Muscle of back (tissue), 11 donors: Measurements from ENCODE around the gene WBP1. TPM values are rescaled to one million over a fixed set of nuclear protein-coding genes. Genes with fewer than 3 reads are reported as not detected.
"Not testable (repeated sequence)": the region's sequence is repeated elsewhere in the genome, so short reads cannot be mapped to it uniquely, and the experiment has no call there.

ENCODE experiments used
- DNase-seq, 3 donors: peaks; one replicate each; pipeline versions ENCODE4 v3.0.0 to v3.0.0-alpha.2; 2013
- polyA plus RNA-seq, 10 donors: library from polyadenylated mRNA; unstranded; fragments of 120-200 nt; gene quantifications; one replicate each; pipeline ENCODE4 v1.2.1, GENCODE V29; 2013; ENCODE audit not compliant: insufficient read length in 10 of 10

Gene WBP1
- polyA plus RNA-seq, 10 donors, result 46.2 to 59.2 (median 53.5) TPM

- no peak for DNase-seq
Measured at GRCh38 chr2:74447230-74447999, 10.8 kb upstream of the WBP1 start.

- DNase-seq, result no peak
Measured at GRCh38 chr2:74448771-74449170, 9.5 kb upstream of the WBP1 start.

GRCh38 chr2:74450570-74451190 lies 7.6 kb upstream of the WBP1 start:
- no peak for DNase-seq

- peak; percentile 98 to 99 (median 98) for DNase-seq
Measured at GRCh38 chr2:74454654-74455511, 3.4 kb upstream of the WBP1 start, which contains the start of gene INO80B. INO80B (plus strand) TSS chr2:74455087; CDS start chr2:74455117, 30 bp downstream.

- no peak for DNase-seq
Measured at GRCh38 chr2:74457129-74457548, 1.1 kb upstream of the WBP1 start.

GRCh38 chr2:74457549-74458131 lies 598 bp upstream of the WBP1 start:
- peak in 1 of 3 donors; percentile 70 for DNase-seq

- DNase-seq, result no peak
Measured at GRCh38 chr2:74458938-74459363, 713 bp downstream of the WBP1 start.

GRCh38 chr2:74459503-74460118 lies 1.4 kb downstream of the WBP1 start:
- not testable (repeated sequence) for DNase-seq

GRCh38 chr2:74460187-74460586 lies 1.9 kb downstream of the WBP1 start:
- DNase-seq, result not testable (repeated sequence)

GRCh38 chr2:74461187-74462053 lies 3.2 kb downstream of the WBP1 start:
- DNase-seq, result no peak

GRCh38 chr2:74462054-74462785 lies 4.0 kb downstream of the WBP1 start:
- no peak for DNase-seq

GRCh38 chr2:74462786-74463105 lies 4.5 kb downstream of the WBP1 start:
- no peak for DNase-seq

- DNase-seq, result peak in 1 of 3 donors; percentile 29
Measured at GRCh38 chr2:74464406-74464805, 6.2 kb downstream of the WBP1 start.

GRCh38 chr2:74470742-74471141 lies 12.5 kb downstream of the WBP1 start:
- DNase-seq, result not testable (repeated sequence)

GRCh38 chr2:74471332-74472065 lies 13.3 kb downstream of the WBP1 start:
- DNase-seq, result no peak

GRCh38 chr2:74472086-74472944 lies 14.1 kb downstream of the WBP1 start, which contains the start of gene MRPL53:
MRPL53 (minus strand) TSS chr2:74472680; CDS start chr2:74472660, 20 bp downstream.
- DNase-seq, result peak; percentile 95 to 98 (median 97)

GRCh38 chr2:74472945-74473258 lies 14.7 kb downstream of the WBP1 start:
- no peak for DNase-seq

GRCh38 chr2:74474481-74474880 lies 16.2 kb downstream of the WBP1 start:
- DNase-seq, result no peak
